ENCODE results near the gene RAI14.

Gene RAI14

GRCh38 chr5:34667705-34668104, 11.6 kb downstream of the RAI14 start:
- Histone ChIP-seq H4K20me1 (ENCODE audit: control insufficient read depth, insufficient read depth, low read depth, low read length) (no peaks in the 10 kb centered on the region), H3K9me2 (replicated peaks; ENCODE audit: control insufficient read depth, low read length) (no peaks in the 10 kb centered on the region), H3K36me3 (ENCODE audit: control insufficient read depth, low read length) (no peaks in the 10 kb centered on the region), H3K27me3 (ENCODE audit: control insufficient read depth, low read length) (no peaks in the 10 kb centered on the region), H3K27ac (ENCODE audit: low read depth, low read length) (no peak overlapping the region), H3K79me2 (ENCODE audit: control insufficient read depth, low read length) (no peaks in the 10 kb centered on the region), H3F3A (ENCODE audit: control insufficient read depth, insufficient read depth) (no peaks in the 10 kb centered on the region), H3K9me3 (ENCODE audit: control insufficient read depth, insufficient read depth, low read length) (no peaks in the 10 kb centered on the region), H3K4me3 (ENCODE audit: low read length) (no peak overlapping the region), H3K4me2 (ENCODE audit: low read length) (no peak overlapping the region), H3K4me1 (ENCODE audit: control insufficient read depth, low read length) (no peaks in the 10 kb centered on the region)
- TF ChIP-seq, protein P1, sequence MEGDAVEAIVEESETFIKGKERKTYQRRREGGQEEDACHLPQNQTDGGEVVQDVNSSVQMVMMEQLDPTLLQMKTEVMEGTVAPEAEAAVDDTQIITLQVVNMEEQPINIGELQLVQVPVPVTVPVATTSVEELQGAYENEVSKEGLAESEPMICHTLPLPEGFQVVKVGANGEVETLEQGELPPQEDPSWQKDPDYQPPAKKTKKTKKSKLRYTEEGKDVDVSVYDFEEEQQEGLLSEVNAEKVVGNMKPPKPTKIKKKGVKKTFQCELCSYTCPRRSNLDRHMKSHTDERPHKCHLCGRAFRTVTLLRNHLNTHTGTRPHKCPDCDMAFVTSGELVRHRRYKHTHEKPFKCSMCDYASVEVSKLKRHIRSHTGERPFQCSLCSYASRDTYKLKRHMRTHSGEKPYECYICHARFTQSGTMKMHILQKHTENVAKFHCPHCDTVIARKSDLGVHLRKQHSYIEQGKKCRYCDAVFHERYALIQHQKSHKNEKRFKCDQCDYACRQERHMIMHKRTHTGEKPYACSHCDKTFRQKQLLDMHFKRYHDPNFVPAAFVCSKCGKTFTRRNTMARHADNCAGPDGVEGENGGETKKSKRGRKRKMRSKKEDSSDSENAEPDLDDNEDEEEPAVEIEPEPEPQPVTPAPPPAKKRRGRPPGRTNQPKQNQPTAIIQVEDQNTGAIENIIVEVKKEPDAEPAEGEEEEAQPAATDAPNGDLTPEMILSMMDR (IDR thresholded peaks at IDR 0.05; ENCODE audit: low read depth, low read length, poor library complexity, severe bottlenecking): no peak
- TF ChIP-seq EZH2phosphoT487 (IDR thresholded peaks at IDR 0.05; ENCODE audit: borderline replicate concordance, low read length): no peak

GRCh38 chr5:34669931-34670516, 13.9 kb downstream of the RAI14 start:
- no peaks in the 10 kb centered on the region for H3K9me3 ChIP-seq (ENCODE audit: control insufficient read depth, insufficient read depth, low read length)
- no peaks in the 10 kb centered on the region for H3K9me2 ChIP-seq (replicated peaks; ENCODE audit: control insufficient read depth, low read length)
- no peaks in the 10 kb centered on the region for H4K20me1 ChIP-seq (ENCODE audit: control insufficient read depth, insufficient read depth, low read depth, low read length)
- H3K27me3 ChIP-seq (ENCODE audit: control insufficient read depth, low read length): no peaks in the 10 kb centered on the region
- no peaks in the 10 kb centered on the region for H3K36me3 ChIP-seq (ENCODE audit: control insufficient read depth, low read length)
- H3K4me3 ChIP-seq (ENCODE audit: low read length): no peak overlapping the region
- no peak overlapping the region for H3K4me2 ChIP-seq (ENCODE audit: low read length)
- H3F3A ChIP-seq (ENCODE audit: control insufficient read depth, insufficient read depth): no peaks in the 10 kb centered on the region
- no peak overlapping the region for H3K27ac ChIP-seq (ENCODE audit: low read depth, low read length)
- no peak for TF ChIP-seq EZH2phosphoT487 (IDR thresholded peaks at IDR 0.05; ENCODE audit: borderline replicate concordance, low read length)
- TF ChIP-seq, protein P1 (IDR thresholded peaks at IDR 0.05; ENCODE audit: low read depth, low read length, poor library complexity, severe bottlenecking): no peak
- no peaks in the 10 kb centered on the region for H3K4me1 ChIP-seq (ENCODE audit: control insufficient read depth, low read length)
- H3K79me2 ChIP-seq (ENCODE audit: control insufficient read depth, low read length): no peaks in the 10 kb centered on the region

GRCh38 chr5:34672196-34672595, 16.1 kb downstream of the RAI14 start:
- Histone ChIP-seq H4K20me1 (ENCODE audit: control insufficient read depth, insufficient read depth, low read depth, low read length) (no peaks in the 10 kb centered on the region), H3K4me2 (ENCODE audit: low read length) (no peak overlapping the region), H3K79me2 (ENCODE audit: control insufficient read depth, low read length) (no peaks in the 10 kb centered on the region)

More at GRCh38 chr5:34672196-34672595, 16.1 kb downstream of the RAI14 start:
- Histone ChIP-seq H3K4me1 (ENCODE audit: control insufficient read depth, low read length) (no peaks in the 10 kb centered on the region), H3K9me3 (ENCODE audit: control insufficient read depth, insufficient read depth, low read length) (no peaks in the 10 kb centered on the region), H3K27me3 (ENCODE audit: control insufficient read depth, low read length) (no peaks in the 10 kb centered on the region), H3K27ac (ENCODE audit: low read depth, low read length) (no peak overlapping the region), H3K4me3 (ENCODE audit: low read length) (no peak overlapping the region), H3F3A (ENCODE audit: control insufficient read depth, insufficient read depth) (no peaks in the 10 kb centered on the region), H3K36me3 (ENCODE audit: control insufficient read depth, low read length) (no peaks in the 10 kb centered on the region), H3K9me2 (replicated peaks; ENCODE audit: control insufficient read depth, low read length) (no peaks in the 10 kb centered on the region)
- TF ChIP-seq EZH2phosphoT487 (IDR thresholded peaks at IDR 0.05; ENCODE audit: borderline replicate concordance, low read length): no peak
- TF ChIP-seq, protein P1 (IDR thresholded peaks at IDR 0.05; ENCODE audit: low read depth, low read length, poor library complexity, severe bottlenecking): no peak
